NCI-H524 treated with DMSO at 0.1 percent for 48 hours (cell line): ENCODE measurements around the gene CFAP161.

ENCODE experiments used
- DNase-seq: peaks from one replicate; lab custom pipeline; 2025; lab: John Stamatoyannopoulos, UW

Gene CFAP161, protein sequence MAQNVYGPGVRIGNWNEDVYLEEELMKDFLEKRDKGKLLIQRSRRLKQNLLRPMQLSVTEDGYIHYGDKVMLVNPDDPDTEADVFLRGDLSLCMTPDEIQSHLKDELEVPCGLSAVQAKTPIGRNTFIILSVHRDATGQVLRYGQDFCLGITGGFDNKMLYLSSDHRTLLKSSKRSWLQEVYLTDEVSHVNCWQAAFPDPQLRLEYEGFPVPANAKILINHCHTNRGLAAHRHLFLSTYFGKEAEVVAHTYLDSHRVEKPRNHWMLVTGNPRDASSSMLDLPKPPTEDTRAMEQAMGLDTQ

GRCh38 chr15:81133782-81134461 is at the start of gene CFAP161:
TSS of gene CFAP161 (plus strand) at chr15:81134270. CDS start at chr15:81134330, 60 bp downstream.
- peak; percentile 79 for DNase-seq

GRCh38 chr15:81084716-81085115 is 49.4 kb upstream of the CFAP161 start:
- DNase-seq, result no peak

- DNase-seq, result no peak
Measured at GRCh38 chr15:81085213-81085612, 48.9 kb upstream of the CFAP161 start.

GRCh38 chr15:81085898-81086297 is 48.2 kb upstream of the CFAP161 start:
- DNase-seq, result no peak

GRCh38 chr15:81087066-81087465 is 47.0 kb upstream of the CFAP161 start:
- no peak for DNase-seq

GRCh38 chr15:81087694-81088093 is 46.4 kb upstream of the CFAP161 start:
- no peak for DNase-seq

DNA sequence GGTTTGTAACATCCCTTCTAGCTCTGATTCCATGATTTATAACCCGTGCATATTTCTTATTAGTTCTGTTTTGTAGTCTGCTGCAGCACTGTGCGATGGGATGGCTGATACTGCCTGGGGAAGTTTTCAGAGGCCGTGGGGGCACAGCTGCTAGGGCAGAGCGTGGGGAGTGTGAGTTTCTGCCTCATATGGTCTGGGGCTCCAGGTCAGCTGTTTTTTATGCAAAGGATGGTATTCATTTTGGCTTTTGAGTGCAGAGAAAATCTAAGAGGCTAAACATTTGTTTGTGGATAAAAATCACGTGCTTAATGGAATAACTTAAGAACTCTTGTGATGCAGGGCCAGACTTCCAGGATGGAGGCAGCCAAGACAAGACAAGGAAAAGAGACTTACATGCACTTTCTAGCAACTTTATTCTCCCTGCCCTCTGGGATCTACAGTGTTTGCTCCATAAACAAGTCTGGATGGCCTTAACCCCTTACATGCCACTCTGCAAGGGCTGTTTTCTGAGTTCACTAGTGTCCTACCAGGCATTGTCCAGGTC is 45.5 kb upstream of the CFAP161 start:
- DNase-seq, result no peak

DNA sequence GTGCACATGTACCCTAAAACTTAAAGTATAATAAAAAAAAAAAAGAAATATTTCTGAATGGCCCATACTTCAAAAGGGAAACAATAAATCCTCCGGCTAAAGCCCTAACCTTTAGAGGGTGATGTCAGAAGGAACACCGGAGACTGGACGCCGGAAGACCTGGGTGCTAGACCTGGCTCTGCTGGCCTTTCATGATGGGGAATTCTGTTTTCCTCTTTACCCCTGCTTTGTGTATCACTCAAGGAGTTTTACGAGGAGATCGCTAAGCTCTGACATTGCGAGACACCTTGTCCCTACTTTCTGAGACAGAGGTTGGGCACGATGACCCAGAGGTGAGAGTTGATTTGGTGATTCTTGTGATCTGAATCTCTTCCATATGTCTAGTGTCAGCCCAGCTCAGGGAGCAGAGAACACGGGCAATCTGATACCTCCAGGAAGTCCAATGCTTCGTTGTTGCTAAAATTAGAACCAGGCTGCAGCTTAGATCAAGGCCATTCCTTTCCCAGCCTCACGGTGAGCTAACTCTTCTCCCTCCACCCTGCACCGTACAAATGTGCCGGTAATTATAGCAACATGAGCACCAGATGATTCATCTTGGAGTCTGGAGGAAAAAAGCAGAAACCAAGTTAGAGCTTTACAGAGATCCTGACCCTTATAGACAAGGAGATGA is 42.0 kb upstream of the CFAP161 start:
- DNase-seq, result no peak

GRCh38 chr15:81092559-81092902 is 41.5 kb upstream of the CFAP161 start:
- DNase-seq, result no peak

GRCh38 chr15:81093961-81094360 is 40.1 kb upstream of the CFAP161 start:
- no peak for DNase-seq

- no peak for DNase-seq
Measured at GRCh38 chr15:81095690-81096365, 38.2 kb upstream of the CFAP161 start.

GRCh38 chr15:81096398-81096797 is 37.7 kb upstream of the CFAP161 start:
- no peak for DNase-seq

DNA sequence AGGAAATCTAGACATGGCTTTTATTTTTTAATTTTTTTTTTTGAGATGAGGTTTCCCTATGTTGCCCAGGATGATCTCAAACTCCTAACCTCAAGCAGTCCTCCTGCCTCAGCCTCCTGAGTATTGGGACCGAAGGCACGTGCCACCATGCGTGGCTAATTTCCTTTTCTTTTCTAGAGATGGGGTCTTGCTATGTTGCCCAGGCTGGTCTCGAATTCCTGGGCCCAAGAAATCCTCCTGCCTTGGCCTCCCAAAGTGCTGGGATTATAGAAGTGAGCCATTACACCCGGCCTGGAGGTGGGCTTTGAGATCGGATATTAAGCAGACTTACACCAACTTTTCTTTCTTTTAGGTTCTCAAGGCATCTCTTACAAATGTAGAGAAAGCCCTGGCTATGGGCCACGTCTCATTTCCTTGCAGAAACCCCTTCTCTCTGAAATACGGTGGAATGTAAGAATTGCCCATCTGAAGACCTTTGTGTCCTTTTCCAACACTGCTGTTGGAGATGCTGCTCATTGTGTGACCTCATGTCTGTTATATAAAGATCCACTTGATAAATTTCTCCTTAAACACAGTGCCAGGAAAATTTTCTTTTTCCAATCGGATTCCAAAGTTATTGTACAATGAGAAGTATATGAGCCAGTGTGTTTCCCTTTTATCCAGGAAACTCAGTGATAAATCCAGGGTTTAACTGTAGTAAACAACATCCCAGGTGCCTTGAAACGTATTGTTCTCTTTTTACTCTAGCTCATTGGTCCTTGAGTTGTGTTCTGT is 36.8 kb upstream of the CFAP161 start:
- DNase-seq, result no peak

DNA sequence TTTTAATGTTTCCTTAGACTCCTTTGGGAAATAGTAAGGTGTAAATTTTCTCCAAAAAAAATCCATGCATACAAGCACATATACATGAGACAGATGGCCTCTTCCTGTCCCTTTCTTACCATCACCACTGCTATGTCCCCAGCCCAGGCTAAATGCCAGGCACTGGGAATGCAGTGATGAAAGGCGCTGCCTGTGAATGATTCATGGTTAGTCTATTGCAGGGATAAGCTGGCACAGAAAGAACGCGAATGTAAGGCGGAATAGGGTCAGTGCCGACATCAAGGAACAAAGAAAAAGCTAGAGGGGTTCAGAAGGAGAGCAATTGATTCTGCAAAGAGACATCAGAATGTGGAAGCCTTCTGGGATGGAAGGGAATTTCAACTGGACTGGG is 36.2 kb upstream of the CFAP161 start:
- DNase-seq, result no peak

GRCh38 chr15:81098349-81098748 is 35.7 kb upstream of the CFAP161 start:
- DNase-seq, result no peak

- no peak for DNase-seq
Measured at GRCh38 chr15:81098861-81099651, 35.0 kb upstream of the CFAP161 start.

- DNase-seq, result no peak
Measured at GRCh38 chr15:81101894-81102815, 31.9 kb upstream of the CFAP161 start.

- no peak for DNase-seq
Measured at GRCh38 chr15:81103857-81104256, 30.2 kb upstream of the CFAP161 start.

DNA sequence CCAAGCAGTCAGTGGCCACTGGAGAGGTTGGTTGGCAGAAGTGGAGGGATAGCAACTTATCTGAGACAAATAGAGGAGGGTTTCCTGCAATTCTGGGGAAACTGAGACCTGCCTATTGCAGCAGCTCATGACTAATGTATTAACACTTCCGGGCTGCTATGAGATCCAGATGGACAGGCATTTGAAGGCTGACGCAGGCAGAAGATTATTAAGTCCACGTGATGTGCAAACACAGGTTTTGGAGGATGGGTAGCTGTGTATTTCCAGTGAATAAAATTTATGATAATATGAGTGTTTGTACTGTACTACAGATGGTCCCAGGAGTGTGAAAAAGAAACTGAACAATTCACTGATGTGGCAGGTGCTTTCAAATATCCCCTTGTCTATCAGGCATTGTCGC is 28.5 kb upstream of the CFAP161 start:
- DNase-seq, result peak; percentile 11

- DNase-seq, result peak; percentile 10
Measured at GRCh38 chr15:81106560-81106959, 27.5 kb upstream of the CFAP161 start.
